T-cell (primary cell): ENCODE results near the gene GSTP1. TPM values are rescaled to one million over a fixed set of nuclear protein-coding genes. Genes with fewer than 3 reads are reported as not detected.
"Not testable (repeated sequence)": the region's sequence is repeated elsewhere in the genome, so short reads cannot be mapped to it uniquely, and the experiment has no call there.

Experiments used
- ATAC-seq, 4 experiments: fragments of 200-7000 bp in 3 of 4; fragments of 150-1000 bp in 1 of 4; cut with Tn5 transposase; replicated peaks in 1 of 4; 1 replicate in 3 of 4; 2 replicates in 1 of 4; pipeline ENCODE4 v1.10.0; 2021; ENCODE audit warnings: moderate library complexity in 3 of 4, mild to moderate bottlenecking in 2 of 4, moderate number of reproducible peaks in 1 of 4
- CTCF ChIA-PET, 2 donors: fragments of 300-600 bp; sonication (Branson Sonifier 250); formaldehyde crosslinking; loops; one replicate each; lab custom pipeline; 2022; ENCODE audit warnings: antibody characterized with exemption in 2 of 2; lab: Charles Lee
- POLR2A ChIA-PET, 2 donors: fragments of 300-600 bp; sonication (Branson Sonifier 250); formaldehyde crosslinking; loops; one replicate each; lab custom pipeline; 2022; ENCODE audit warnings: antibody characterized with exemption in 2 of 2; lab: Charles Lee
- DNase-seq, 35 experiments: peaks; one replicate each; pipeline versions ENCODE4 v3.0.0 to v3.0.0-alpha.2; 2013 to 2023
- H3K27ac ChIP-seq: one replicate; pipeline ENCODE4 v1.5.1; 2013; ENCODE audit warnings: low read length
- H3K27me3 ChIP-seq, 2 experiments: replicated peaks in 1 of 2; 1 replicate in 1 of 2; 2 replicates in 1 of 2; pipeline versions ENCODE4 v1.6.1 to v1.7.0; 2013; ENCODE audit warnings: low read length in 1 of 2, mixed read lengths in 1 of 2; ENCODE audit not compliant: control insufficient read depth in 2 of 2, insufficient read depth in 2 of 2; ENCODE audit errors: extremely low read depth in 1 of 2
- H3K36me3 ChIP-seq, 2 donors: 1 replicate in 1 of 2; 2 replicates in 1 of 2; pipeline versions ENCODE4 v1.6.1 to v1.7.0; 2013; ENCODE audit warnings: low read length in 1 of 2; ENCODE audit not compliant: control insufficient read depth in 2 of 2, insufficient read depth in 1 of 2; ENCODE audit errors: extremely low read depth in 1 of 2
- H3K4me1 ChIP-seq, 2 experiments: 1 replicate in 1 of 2; 2 replicates in 1 of 2; pipeline versions ENCODE4 v1.6.1 to v1.7.0; 2013; ENCODE audit warnings: low read length in 2 of 2, mixed read lengths in 1 of 2; ENCODE audit not compliant: insufficient read depth in 2 of 2, control insufficient read depth in 1 of 2; ENCODE audit errors: extremely low read depth in 1 of 2
- H3K4me3 ChIP-seq, 2 donors: 1 replicate in 1 of 2; 2 replicates in 1 of 2; pipeline versions ENCODE4 v1.5.1 to v1.7.0; 2013; ENCODE audit warnings: mild to moderate bottlenecking in 2 of 2, low read length in 1 of 2, moderate library complexity in 1 of 2; ENCODE audit not compliant: control insufficient read depth in 1 of 2; ENCODE audit errors: extremely low read depth in 1 of 2
- H3K9me3 ChIP-seq: 2 replicates; pipeline ENCODE4 v1.7.0; 2013
- H3K27ac Mint-ChIP-seq, 2 donors: one replicate each; pipeline ENCODE4 v1.8.0; 2020 to 2021; ENCODE audit warnings: mild to moderate bottlenecking in 2 of 2, mixed read lengths in 2 of 2
- H3K27me3 Mint-ChIP-seq, 2 donors: one replicate each; pipeline ENCODE4 v1.8.0; 2021 to 2022; ENCODE audit warnings: mixed read lengths in 2 of 2
- H3K36me3 Mint-ChIP-seq: one replicate; pipeline ENCODE4 v1.8.0; 2021; ENCODE audit warnings: mixed read lengths
- H3K4me1 Mint-ChIP-seq, 3 donors: one replicate each; pipeline ENCODE4 v1.8.0; 2020 to 2022; ENCODE audit warnings: mixed read lengths in 3 of 3, mild to moderate bottlenecking in 1 of 3
- H3K4me3 Mint-ChIP-seq, 3 donors: one replicate each; pipeline ENCODE4 v1.8.0; 2020 to 2022; ENCODE audit warnings: mild to moderate bottlenecking in 3 of 3, mixed read lengths in 3 of 3, moderate library complexity in 3 of 3
- H3K9me3 Mint-ChIP-seq, 3 donors: one replicate each; pipeline ENCODE4 v1.8.0; 2020 to 2022; ENCODE audit warnings: mixed read lengths in 3 of 3
- WGBS: methylation state at CpG from one replicate; pipeline ENCODE4 v1.1.5; 2013; ENCODE audit warnings: missing lambda C conversion rate; ENCODE audit not compliant: insufficient coverage; 5-methylcytosine and 5-hydroxymethylcytosine counted together
- total RNA-seq, 35 experiments: library from RNA in 6 of 35; stranded (reverse) in 6 of 35; fragments of 120-200 nt in 1 of 35; gene quantifications; one replicate each; pipeline versions ENCODE4 v1.2.1 to v1.2.4 and lab custom pipeline; 2013 to 2026

GSTP1 gene
- total RNA-seq, 5 donors from 2014 or later (not counting 1 experiment from before 2014, with no cell fraction given) = 68.3 to 200 (median 151) TPM

- H3K9me3 ChIP-seq, H3K9me3 Mint-ChIP-seq, H3K36me3 Mint-ChIP-seq, DNase-seq, ATAC-seq, H3K27ac Mint-ChIP-seq, H3K4me3 ChIP-seq, H3K36me3 ChIP-seq, H3K4me3 Mint-ChIP-seq, CTCF ChIA-PET, H3K4me1 Mint-ChIP-seq, H3K4me1 ChIP-seq, H3K27ac ChIP-seq, POLR2A ChIA-PET: not testable (repeated sequence)
- H3K27me3 Mint-ChIP-seq = peaks cover 15 to 21% of the 10 kb centered on the region in 2 donors
- peaks cover 0 to 16% of the 10 kb centered on the region in 2 experiments for H3K27me3 ChIP-seq
- 87% methylated on average over 9 of the region's 26 CpGs for WGBS
Measured at GRCh38 chr11:67597963-67598362, 14.4 kb downstream of the GSTP1 start.

GRCh38 chr11:67599149-67599548 is 15.5 kb downstream of the GSTP1 start:
- ChIA-PET POLR2A (no interaction called here), CTCF (no interaction called here)
- Histone ChIP-seq H3K9me3 (no peaks in the 10 kb centered on the region), H3K4me3 (no peak overlapping the region), H3K4me1 (no peaks in the 10 kb centered on the region), H3K36me3 (no peaks in the 10 kb centered on the region), H3K27ac (no peak overlapping the region), H3K27me3 (peaks cover 0 to 18% of the 10 kb centered on the region in 2 experiments)
- peaks cover 15 to 24% of the 10 kb centered on the region in 2 donors for H3K27me3 Mint-ChIP-seq
- no peaks in the 10 kb centered on the region for H3K36me3 Mint-ChIP-seq
- WGBS = 67% methylated on average over 1 of the region's 1 CpG
- peaks cover 0 to 3% (median 0%) of the 10 kb centered on the region in 3 donors for H3K9me3 Mint-ChIP-seq
- ATAC-seq (no peak), DNase-seq (no peak)
- no peak overlapping the region for H3K4me3 Mint-ChIP-seq
- H3K27ac Mint-ChIP-seq = no peak overlapping the region
- H3K4me1 Mint-ChIP-seq = peaks cover 0 to 5% (median 0%) of the 10 kb centered on the region in 3 donors

- ATAC-seq = no peak
- H3K27ac Mint-ChIP-seq = no peak overlapping the region
- WGBS = 30% methylated on average over 4 of the region's 7 CpGs
- peaks cover under 1 to 5% (median 2%) of the 10 kb centered on the region in 3 donors for H3K4me1 Mint-ChIP-seq
- Histone ChIP-seq H3K4me1 (no peaks in the 10 kb centered on the region), H3K36me3 (no peaks in the 10 kb centered on the region), H3K4me3 (no peak overlapping the region), H3K9me3 (no peaks in the 10 kb centered on the region), H3K27ac (no peak overlapping the region), H3K27me3 (peaks cover 0 to 21% of the 10 kb centered on the region in 2 experiments)
- no peaks in the 10 kb centered on the region for H3K36me3 Mint-ChIP-seq
- CTCF ChIA-PET = no interaction called here
- no peak overlapping the region for H3K4me3 Mint-ChIP-seq
- POLR2A ChIA-PET = no interaction called here
- no peak for DNase-seq
- H3K9me3 Mint-ChIP-seq = peaks cover 0 to 3% (median 0%) of the 10 kb centered on the region in 3 donors
- peaks cover 15 to 24% of the 10 kb centered on the region in 2 donors for H3K27me3 Mint-ChIP-seq
Measured at GRCh38 chr11:67600324-67601029, 16.9 kb downstream of the GSTP1 start.

- H3K9me3 ChIP-seq = no peaks in the 10 kb centered on the region
- Mint-ChIP-seq H3K4me3 (no peak overlapping the region), H3K36me3 (no peaks in the 10 kb centered on the region), H3K9me3 (peaks cover 0 to 3% (median 0%) of the 10 kb centered on the region in 3 donors), H3K27me3 (peaks cover 15 to 24% of the 10 kb centered on the region in 2 donors), H3K27ac (no peak overlapping the region), H3K4me1 (peaks cover 4 to 8% (median 7%) of the 10 kb centered on the region in 3 donors)
- DNase-seq (no peak), ATAC-seq (no peak)
- H3K36me3 ChIP-seq = no peaks in the 10 kb centered on the region
- POLR2A ChIA-PET = no interaction called here
- CTCF ChIA-PET = no interaction called here
- WGBS = 88% methylated on average over 7 of the region's 7 CpGs
- no peak overlapping the region for H3K4me3 ChIP-seq
- peaks cover 0 to 2% of the 10 kb centered on the region in 2 experiments for H3K4me1 ChIP-seq
- no peak overlapping the region for H3K27ac ChIP-seq
- peaks cover 0 to 21% of the 10 kb centered on the region in 2 experiments for H3K27me3 ChIP-seq
Measured at GRCh38 chr11:67601098-67601497, 17.5 kb downstream of the GSTP1 start.

GRCh38 chr11:67604119-67604518 is 20.5 kb downstream of the GSTP1 start:
- Histone ChIP-seq H3K27me3 (peaks cover 0 to 18% of the 10 kb centered on the region in 2 experiments), H3K4me1 (peaks cover 7 to 25% of the 10 kb centered on the region in 2 experiments)
- WGBS = 43% methylated on average over 1 of the region's 4 CpGs
- H3K4me3 Mint-ChIP-seq, H3K27ac ChIP-seq, H3K27ac Mint-ChIP-seq, H3K36me3 ChIP-seq, H3K9me3 Mint-ChIP-seq, H3K9me3 ChIP-seq, POLR2A ChIA-PET, ATAC-seq, CTCF ChIA-PET, DNase-seq, H3K4me3 ChIP-seq, H3K36me3 Mint-ChIP-seq: not testable (repeated sequence)
- Mint-ChIP-seq H3K27me3 (peaks cover 12 to 24% of the 10 kb centered on the region in 2 donors), H3K4me1 (peaks cover 12 to 29% (median 17%) of the 10 kb centered on the region in 3 donors)

- no peaks in the 10 kb centered on the region for H3K9me3 ChIP-seq
- WGBS = 75% methylated on average over 2 of the region's 2 CpGs
- peaks cover 7 to 25% of the 10 kb centered on the region in 2 experiments for H3K4me1 ChIP-seq
- peaks cover 0 to 18% of the 10 kb centered on the region in 2 experiments for H3K27me3 ChIP-seq
- Mint-ChIP-seq H3K4me1 (peaks cover 12 to 31% (median 17%) of the 10 kb centered on the region in 3 donors), H3K36me3 (peaks cover 14% of the 10 kb centered on the region), H3K27ac (peak overlapping the region in 1 of 2 donors; percentile 37), H3K9me3 (no peaks in the 10 kb centered on the region), H3K4me3 (peak overlapping the region in 1 of 3 donors; percentile 35), H3K27me3 (peaks cover 12 to 24% of the 10 kb centered on the region in 2 donors)
- H3K4me3 ChIP-seq = no peak overlapping the region
- no peak overlapping the region for H3K27ac ChIP-seq
- ChIA-PET CTCF (no interaction called here), POLR2A (no interaction called here)
- H3K36me3 ChIP-seq = peaks cover 7 to 16% of the 10 kb centered on the region in 2 donors
- DNase-seq (no peak), ATAC-seq (no peak)
Measured at GRCh38 chr11:67604815-67605214, 21.2 kb downstream of the GSTP1 start.
